Stimulated activated naive CD8-positive, alpha-beta T cell treated with anti-CD3 and anti-CD28 coated beads, Interleukin-15, amount 100 ng/mL, for 72 hours (primary cell): ENCODE measurements around the gene EGFR.

Experiments
- ATAC-seq: fragments of 150-1000 bp; cut with Tn5 transposase; 2 replicates; pipeline ENCODE4 v1.10.0; 2021; ENCODE audit warnings: mild to moderate bottlenecking, moderate library complexity
- DNase-seq, 2 donors: peaks; one replicate each; pipeline ENCODE4 v3.0.0; 2021 to 2022
- H3K27ac Mint-ChIP-seq, 2 donors: one replicate each; pipeline ENCODE4 v1.8.0; 2022; ENCODE audit warnings: mild to moderate bottlenecking in 2 of 2, mixed read lengths in 2 of 2, moderate library complexity in 2 of 2
- H3K27me3 Mint-ChIP-seq: one replicate; pipeline ENCODE4 v1.8.0; 2022; ENCODE audit warnings: mixed read lengths
- H3K4me1 Mint-ChIP-seq: one replicate; pipeline ENCODE4 v1.8.0; 2022; ENCODE audit warnings: mild to moderate bottlenecking, mixed read lengths
- H3K4me3 Mint-ChIP-seq, 2 donors: one replicate each; pipeline ENCODE4 v1.8.0; 2022; ENCODE audit warnings: mild to moderate bottlenecking in 2 of 2, mixed read lengths in 2 of 2, moderate library complexity in 1 of 2
- H3K9me3 Mint-ChIP-seq, 2 donors: one replicate each; pipeline ENCODE4 v1.8.0; 2022; ENCODE audit warnings: mixed read lengths in 2 of 2

EGFR gene

GRCh38 chr7:55185941-55186609 is 167.3 kb downstream of the EGFR start:
- peaks cover 29% of the 10 kb centered on the region for H3K27me3 Mint-ChIP-seq
- ATAC-seq (no peak), DNase-seq (no peak)
- H3K9me3 Mint-ChIP-seq = no peaks in the 10 kb centered on the region
- H3K27ac Mint-ChIP-seq = no peak overlapping the region
- no peaks in the 10 kb centered on the region for H3K4me1 Mint-ChIP-seq
- H3K4me3 Mint-ChIP-seq = no peak overlapping the region

- no peak overlapping the region for H3K4me3 Mint-ChIP-seq
- no peaks in the 10 kb centered on the region for H3K9me3 Mint-ChIP-seq
- no peaks in the 10 kb centered on the region for H3K4me1 Mint-ChIP-seq
- H3K27ac Mint-ChIP-seq = no peak overlapping the region
- DNase-seq = no peak
- ATAC-seq = no peak
- peaks cover 29% of the 10 kb centered on the region for H3K27me3 Mint-ChIP-seq
These were observed 169.1 kb downstream of the EGFR start for GRCh38 chr7:55187701-55188491.

GRCh38 chr7:55188590-55189138 is 169.8 kb downstream of the EGFR start:
- Mint-ChIP-seq H3K4me3 (no peak overlapping the region), H3K9me3 (no peaks in the 10 kb centered on the region), H3K27ac (no peak overlapping the region), H3K27me3 (peaks cover 29% of the 10 kb centered on the region), H3K4me1 (no peaks in the 10 kb centered on the region)
- no peak for ATAC-seq
- no peak for DNase-seq

DNA sequence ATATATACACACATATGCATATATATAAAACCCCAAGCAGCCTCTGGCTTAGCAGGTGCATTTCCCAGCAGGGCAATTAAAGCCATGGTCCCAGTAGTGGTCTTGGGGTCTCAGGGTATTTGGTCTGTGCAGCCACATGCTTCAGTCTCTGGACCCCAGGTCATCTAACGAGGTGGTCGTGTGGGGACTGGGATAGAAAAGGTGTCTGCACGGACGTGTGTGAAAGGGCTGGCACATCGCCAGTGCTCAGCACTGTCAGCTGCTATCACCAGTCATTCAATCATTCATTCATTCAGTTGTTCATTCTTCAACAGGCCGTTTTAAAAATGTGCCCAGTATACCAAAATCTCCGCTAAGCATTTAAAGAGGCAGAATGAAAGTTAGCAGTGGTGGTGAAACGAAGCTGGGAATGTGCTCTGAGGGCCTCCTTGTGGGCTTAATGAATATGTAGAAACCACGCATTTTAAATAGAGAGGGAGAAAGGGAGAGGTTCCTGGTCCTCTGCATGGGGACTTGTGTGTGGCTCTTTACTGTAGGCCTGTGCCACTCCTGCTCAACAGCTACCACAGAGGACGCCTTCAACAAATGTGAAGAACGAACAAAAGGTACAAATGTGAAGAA is 170.4 kb downstream of the EGFR start:
- DNase-seq (no peak), ATAC-seq (no peak)
- Mint-ChIP-seq H3K4me1 (no peaks in the 10 kb centered on the region), H3K27me3 (peaks cover 29% of the 10 kb centered on the region), H3K4me3 (no peak overlapping the region), H3K9me3 (no peaks in the 10 kb centered on the region), H3K27ac (no peak overlapping the region)

GRCh38 chr7:55189878-55190436 is 171.1 kb downstream of the EGFR start:
- Mint-ChIP-seq H3K9me3 (no peaks in the 10 kb centered on the region), H3K4me1 (no peaks in the 10 kb centered on the region), H3K27me3 (peaks cover 29% of the 10 kb centered on the region), H3K27ac (no peak overlapping the region), H3K4me3 (no peak overlapping the region)
- ATAC-seq = no peak
- DNase-seq = no peak

DNA sequence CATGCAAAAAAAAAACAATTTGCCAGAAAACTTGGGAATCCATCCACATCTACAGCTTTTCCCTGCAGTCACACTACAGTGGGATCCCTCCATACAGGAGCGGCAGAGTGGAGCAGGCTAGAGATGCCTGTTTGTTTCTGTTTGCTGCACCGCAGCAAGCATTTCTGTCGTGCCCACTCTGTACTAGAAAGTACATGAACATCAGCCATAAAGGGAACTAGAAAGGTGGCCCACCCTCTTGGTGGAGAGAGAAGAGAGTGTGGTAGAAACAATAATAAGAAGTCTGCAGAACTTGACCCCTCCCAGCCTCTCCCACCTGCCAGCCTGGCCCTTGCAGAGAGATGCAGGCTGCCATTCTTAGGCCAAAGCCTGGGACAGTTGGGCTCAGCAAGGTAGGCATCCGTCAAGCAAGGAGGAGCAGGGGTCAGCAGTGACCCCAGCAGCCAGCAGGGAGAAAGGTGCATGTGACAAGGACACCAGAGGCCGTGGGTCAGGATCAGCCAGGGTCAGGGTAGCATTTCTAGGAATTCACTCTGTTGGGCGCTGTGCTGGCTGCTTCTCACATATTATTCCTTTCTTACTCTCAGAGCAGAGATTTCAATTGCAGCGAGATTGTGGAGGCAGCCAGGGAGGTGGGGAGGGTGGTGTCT is 171.8 kb downstream of the EGFR start:
- H3K27me3 Mint-ChIP-seq = peaks cover 23% of the 10 kb centered on the region
- DNase-seq = no peak
- ATAC-seq = no peak
- no peak overlapping the region for H3K27ac Mint-ChIP-seq
- no peaks in the 10 kb centered on the region for H3K4me1 Mint-ChIP-seq
- H3K4me3 Mint-ChIP-seq = no peak overlapping the region
- no peaks in the 10 kb centered on the region for H3K9me3 Mint-ChIP-seq

GRCh38 chr7:55191161-55191925 is 172.5 kb downstream of the EGFR start:
- DNase-seq = no peak
- H3K4me1 Mint-ChIP-seq = no peaks in the 10 kb centered on the region
- H3K9me3 Mint-ChIP-seq = no peaks in the 10 kb centered on the region
- no peak for ATAC-seq
- H3K27ac Mint-ChIP-seq = no peak overlapping the region
- H3K27me3 Mint-ChIP-seq = peaks cover 24% of the 10 kb centered on the region
- no peak overlapping the region for H3K4me3 Mint-ChIP-seq

DNA sequence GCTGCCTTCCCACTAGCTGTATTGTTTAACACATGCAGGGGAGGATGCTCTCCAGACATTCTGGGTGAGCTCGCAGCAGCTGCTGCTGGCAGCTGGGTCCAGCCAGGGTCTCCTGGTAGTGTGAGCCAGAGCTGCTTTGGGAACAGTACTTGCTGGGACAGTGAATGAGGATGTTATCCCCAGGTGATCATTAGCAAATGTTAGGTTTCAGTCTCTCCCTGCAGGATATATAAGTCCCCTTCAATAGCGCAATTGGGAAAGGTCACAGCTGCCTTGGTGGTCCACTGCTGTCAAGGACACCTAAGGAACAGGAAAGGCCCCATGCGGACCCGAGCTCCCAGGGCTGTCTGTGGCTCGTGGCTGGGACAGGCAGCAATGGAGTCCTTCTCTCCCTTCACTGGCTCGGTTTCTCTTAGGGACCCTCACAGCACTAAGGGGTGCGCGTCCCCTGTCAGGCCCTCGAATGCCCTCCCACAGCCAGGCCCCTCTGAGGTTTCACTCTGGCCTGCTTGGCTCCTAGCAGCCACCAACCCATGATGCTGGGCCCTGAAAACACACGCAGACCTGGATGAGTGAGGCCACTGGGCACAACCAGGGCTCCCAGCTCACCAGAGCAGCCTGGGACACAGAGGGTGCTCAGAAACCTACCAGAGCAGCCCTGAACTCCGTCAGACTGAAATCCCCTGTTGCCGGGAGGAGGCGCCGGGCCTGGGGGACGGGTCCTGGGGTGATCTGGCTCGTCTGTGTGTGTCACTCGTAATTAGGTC is 173.3 kb downstream of the EGFR start:
- H3K27me3 Mint-ChIP-seq = peaks cover 25% of the 10 kb centered on the region
- ATAC-seq (peak; percentile 26), DNase-seq (no peak)
- no peaks in the 10 kb centered on the region for H3K9me3 Mint-ChIP-seq
- H3K4me1 Mint-ChIP-seq = no peaks in the 10 kb centered on the region
- no peak overlapping the region for H3K27ac Mint-ChIP-seq
- H3K4me3 Mint-ChIP-seq = no peak overlapping the region

DNA sequence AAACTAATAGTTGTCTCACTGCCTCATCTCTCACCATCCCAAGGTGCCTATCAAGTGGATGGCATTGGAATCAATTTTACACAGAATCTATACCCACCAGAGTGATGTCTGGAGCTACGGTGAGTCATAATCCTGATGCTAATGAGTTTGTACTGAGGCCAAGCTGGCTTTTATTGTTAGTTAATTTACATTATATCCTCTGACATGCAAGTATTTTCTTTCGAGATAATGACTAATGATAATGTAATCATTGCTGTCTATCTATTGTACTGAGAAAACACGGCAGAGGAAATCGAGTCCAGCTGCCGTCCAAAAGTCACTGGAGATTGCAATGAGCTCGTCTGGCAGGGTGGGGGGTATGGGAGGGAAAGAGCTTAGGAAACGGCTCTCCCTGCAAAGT is 173.9 kb downstream of the EGFR start:
- Mint-ChIP-seq H3K27me3 (peaks cover 28% of the 10 kb centered on the region), H3K27ac (no peak overlapping the region), H3K4me1 (no peaks in the 10 kb centered on the region), H3K9me3 (no peaks in the 10 kb centered on the region), H3K4me3 (no peak overlapping the region)
- no peak for ATAC-seq
- DNase-seq = no peak

GRCh38 chr7:55193245-55193644 is 174.4 kb downstream of the EGFR start:
- H3K9me3 Mint-ChIP-seq = no peaks in the 10 kb centered on the region
- DNase-seq = no peak
- peaks cover 22% of the 10 kb centered on the region for H3K27me3 Mint-ChIP-seq

DNA sequence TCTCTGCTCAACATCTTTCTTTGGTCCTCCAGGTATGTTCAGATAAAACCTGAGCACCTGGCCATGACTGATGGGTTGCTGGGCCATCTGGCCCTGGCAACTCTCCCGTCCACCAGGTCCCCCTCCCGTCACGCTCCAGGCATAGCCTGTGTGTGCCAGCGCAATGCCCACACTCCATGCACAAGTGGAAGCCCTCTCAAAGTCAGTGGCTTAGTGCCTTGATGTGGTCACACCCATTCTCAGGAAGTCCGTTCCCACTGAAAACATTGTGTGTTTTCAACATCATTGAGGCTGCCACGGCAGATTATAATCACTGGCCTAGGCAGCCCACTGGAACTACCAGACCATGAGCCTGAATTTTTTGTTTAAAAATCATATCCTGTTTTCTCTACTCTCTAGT is 175.7 kb downstream of the EGFR start:
- H3K27ac Mint-ChIP-seq = no peak overlapping the region
- H3K4me1 Mint-ChIP-seq = no peaks in the 10 kb centered on the region
- DNase-seq (no peak), ATAC-seq (no peak)
- no peaks in the 10 kb centered on the region for H3K9me3 Mint-ChIP-seq
- peaks cover 16% of the 10 kb centered on the region for H3K27me3 Mint-ChIP-seq
- no peak overlapping the region for H3K4me3 Mint-ChIP-seq

More at GRCh38 chr7:55193245-55193644, 174.4 kb downstream of the EGFR start:
- Mint-ChIP-seq H3K4me3 (no peak overlapping the region), H3K4me1 (no peaks in the 10 kb centered on the region), H3K27ac (no peak overlapping the region)
- ATAC-seq = no peak

DNA sequence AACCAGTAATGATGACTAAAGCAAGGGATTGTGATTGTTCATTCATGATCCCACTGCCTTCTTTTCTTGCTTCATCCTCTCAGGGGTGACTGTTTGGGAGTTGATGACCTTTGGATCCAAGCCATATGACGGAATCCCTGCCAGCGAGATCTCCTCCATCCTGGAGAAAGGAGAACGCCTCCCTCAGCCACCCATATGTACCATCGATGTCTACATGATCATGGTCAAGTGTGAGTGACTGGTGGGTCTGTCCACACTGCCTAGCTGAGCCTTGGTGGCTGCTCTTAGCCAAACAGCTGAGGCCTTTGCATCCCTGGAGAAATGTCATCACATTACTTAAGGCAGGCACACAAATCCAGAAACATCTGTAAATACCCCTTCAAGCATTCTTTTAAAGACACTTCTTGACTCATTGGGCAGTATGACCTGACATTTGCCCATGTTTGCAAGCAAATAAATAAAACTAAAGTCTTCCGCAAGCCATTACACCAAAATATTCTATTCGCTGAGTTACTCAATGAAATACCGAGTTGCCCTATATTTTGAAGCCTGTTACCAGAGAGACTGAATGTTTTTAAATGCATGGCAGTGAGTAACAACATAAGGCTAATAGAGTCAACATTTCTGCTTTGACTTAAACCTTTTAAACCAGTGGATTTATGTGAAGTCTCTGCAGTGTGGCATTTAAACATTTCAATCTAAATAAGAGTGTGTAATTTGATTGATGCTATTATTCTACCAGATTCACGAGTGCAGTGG is 180.0 kb downstream of the EGFR start:
- Mint-ChIP-seq H3K4me3 (no peak overlapping the region), H3K9me3 (no peaks in the 10 kb centered on the region), H3K27ac (no peak overlapping the region), H3K4me1 (no peaks in the 10 kb centered on the region), H3K27me3 (peaks cover 16% of the 10 kb centered on the region)
- ATAC-seq (no peak), DNase-seq (no peak)

- H3K9me3 Mint-ChIP-seq = no peaks in the 10 kb centered on the region
- ATAC-seq (no peak), DNase-seq (no peak)
- H3K4me1 Mint-ChIP-seq = no peaks in the 10 kb centered on the region
- H3K27me3 Mint-ChIP-seq = peaks cover 16% of the 10 kb centered on the region
- H3K4me3 Mint-ChIP-seq = no peak overlapping the region
- H3K27ac Mint-ChIP-seq = no peak overlapping the region
These were observed 180.6 kb downstream of the EGFR start for GRCh38 chr7:55199418-55199817.

- H3K27me3 Mint-ChIP-seq = peaks cover 16% of the 10 kb centered on the region
- DNase-seq = no peak
- no peaks in the 10 kb centered on the region for H3K4me1 Mint-ChIP-seq
- H3K9me3 Mint-ChIP-seq = no peaks in the 10 kb centered on the region
- no peak overlapping the region for H3K4me3 Mint-ChIP-seq
- no peak for ATAC-seq
- no peak overlapping the region for H3K27ac Mint-ChIP-seq
These were observed 181.6 kb downstream of the EGFR start for GRCh38 chr7:55200441-55200840.
